Measurements from ENCODE around the gene RNF227. TPM values are rescaled to one million over a fixed set of nuclear protein-coding genes. Genes with fewer than 3 reads are reported as not detected.

RNF227 gene
- total RNA-seq, 1 donor from 2014 or later = 4.0 TPM

GRCh38 chr17:7886227-7887037, 29.7 kb downstream of the RNF227 start:
- Mint-ChIP-seq H3K9me3 (no peaks in the 10 kb centered on the region), H3K36me3 (peaks cover 5% of the 10 kb centered on the region), H3K27ac (no peak overlapping the region), H3K4me3 (no peak overlapping the region), H3K27me3 (ENCODE audit: insufficient read depth, low read depth) (peaks cover 6% of the 10 kb centered on the region), H3K4me1 (peaks cover 2% of the 10 kb centered on the region)
- H2AFZ ChIP-seq (replicated peaks) = no peak overlapping the region
- H3K4me3 ChIP-seq = peak overlapping the region; percentile 88
- H3K27ac ChIP-seq = no peak overlapping the region
- peaks cover 52% of the 10 kb centered on the region for H3K4me1 ChIP-seq
- TF ChIP-seq CTCF (IDR thresholded peaks at IDR 0.05) (peak; percentile 6), EZH2phosphoT487 (IDR thresholded peaks at IDR 0.05) (no peak)
- peaks cover 12% of the 10 kb centered on the region for H4K20me1 ChIP-seq (ENCODE audit: low read depth)
- peak; percentile 59 for DNase-seq (ENCODE audit: low spot score)
- H3K36me3 ChIP-seq = no peaks in the 10 kb centered on the region
- no peak overlapping the region for H3K9ac ChIP-seq
- peak overlapping the region; percentile 95 for H3K4me2 ChIP-seq
- no peaks in the 10 kb centered on the region for H3K9me3 ChIP-seq (ENCODE audit: low read depth)
- H3K79me2 ChIP-seq (ENCODE audit: low read depth) = no peaks in the 10 kb centered on the region
- H3K27me3 ChIP-seq = peaks cover 12% of the 10 kb centered on the region
- H3F3A ChIP-seq (ENCODE audit: low read depth) = peaks cover 61% of the 10 kb centered on the region

- peak; percentile 84 for DNase-seq (ENCODE audit: low spot score)
- Mint-ChIP-seq H3K27ac (no peak overlapping the region), H3K4me1 (peaks cover 2% of the 10 kb centered on the region), H3K9me3 (no peaks in the 10 kb centered on the region), H3K36me3 (peaks cover 4% of the 10 kb centered on the region), H3K4me3 (peak overlapping the region; percentile 63), H3K27me3 (ENCODE audit: insufficient read depth, low read depth) (peaks cover 6% of the 10 kb centered on the region)
- Histone ChIP-seq H3K36me3 (no peaks in the 10 kb centered on the region), H3K4me2 (peak overlapping the region; percentile 95), H3F3A (ENCODE audit: low read depth) (peaks cover 61% of the 10 kb centered on the region), H3K4me1 (peaks cover 52% of the 10 kb centered on the region), H3K27me3 (peaks cover 12% of the 10 kb centered on the region), H3K9me3 (ENCODE audit: low read depth) (no peaks in the 10 kb centered on the region), H3K27ac (no peak overlapping the region), H2AFZ (replicated peaks) (peak overlapping the region; percentile 83), H3K4me3 (peak overlapping the region; percentile 88), H3K79me2 (ENCODE audit: low read depth) (no peaks in the 10 kb centered on the region), H3K9ac (no peak overlapping the region), H4K20me1 (ENCODE audit: low read depth) (peaks cover 12% of the 10 kb centered on the region)
- TF ChIP-seq EZH2 (IDR thresholded peaks at IDR 0.05) (no peak), CTCF (IDR thresholded peaks at IDR 0.05) (peak; percentile 5), EZH2phosphoT487 (IDR thresholded peaks at IDR 0.05) (no peak)
Measured at GRCh38 chr17:7885367-7886226, 30.5 kb downstream of the RNF227 start.

GRCh38 chr17:7884581-7885366, 31.3 kb downstream of the RNF227 start:
- H3K4me3 ChIP-seq = peak overlapping the region; percentile 88
- Mint-ChIP-seq H3K9me3 (no peaks in the 10 kb centered on the region), H3K4me3 (peak overlapping the region; percentile 83), H3K27me3 (ENCODE audit: insufficient read depth, low read depth) (peaks cover 6% of the 10 kb centered on the region), H3K36me3 (no peaks in the 10 kb centered on the region), H3K4me1 (peaks cover 2% of the 10 kb centered on the region), H3K27ac (no peak overlapping the region)
- peaks cover 8% of the 10 kb centered on the region for H4K20me1 ChIP-seq (ENCODE audit: low read depth)
- H3K4me1 ChIP-seq = peaks cover 48% of the 10 kb centered on the region
- H3K27me3 ChIP-seq = peaks cover 12% of the 10 kb centered on the region
- H3K4me2 ChIP-seq = peak overlapping the region; percentile 95
- H3K9me3 ChIP-seq (ENCODE audit: low read depth) = no peaks in the 10 kb centered on the region
- TF ChIP-seq CTCF (IDR thresholded peaks at IDR 0.05) (no peak), EZH2 (IDR thresholded peaks at IDR 0.05) (no peak), EZH2phosphoT487 (IDR thresholded peaks at IDR 0.05) (no peak)
- no peak overlapping the region for H3K9ac ChIP-seq
- H3K79me2 ChIP-seq (ENCODE audit: low read depth) = no peaks in the 10 kb centered on the region
- no peak overlapping the region for H2AFZ ChIP-seq (replicated peaks)
- no peaks in the 10 kb centered on the region for H3K36me3 ChIP-seq
- peaks cover 59% of the 10 kb centered on the region for H3F3A ChIP-seq (ENCODE audit: low read depth)
- DNase-seq (ENCODE audit: low spot score) = peak; percentile 48
- H3K27ac ChIP-seq = no peak overlapping the region

Data from neural progenitor cell (in vitro differentiated cells).